GM12874 (cell line): ENCODE results near the gene SMAD5.

Experiments used
- TF ChIP-seq, protein P1 (sequence below): IDR thresholded peaks from 2 replicates; pipeline ENCODE4 v1.5.1; 2011; ENCODE audit warnings: low read depth, mild to moderate bottlenecking, control low read depth, low read length, moderate library complexity; ENCODE audit not compliant: insufficient read depth

The SMAD5 gene

DNA sequence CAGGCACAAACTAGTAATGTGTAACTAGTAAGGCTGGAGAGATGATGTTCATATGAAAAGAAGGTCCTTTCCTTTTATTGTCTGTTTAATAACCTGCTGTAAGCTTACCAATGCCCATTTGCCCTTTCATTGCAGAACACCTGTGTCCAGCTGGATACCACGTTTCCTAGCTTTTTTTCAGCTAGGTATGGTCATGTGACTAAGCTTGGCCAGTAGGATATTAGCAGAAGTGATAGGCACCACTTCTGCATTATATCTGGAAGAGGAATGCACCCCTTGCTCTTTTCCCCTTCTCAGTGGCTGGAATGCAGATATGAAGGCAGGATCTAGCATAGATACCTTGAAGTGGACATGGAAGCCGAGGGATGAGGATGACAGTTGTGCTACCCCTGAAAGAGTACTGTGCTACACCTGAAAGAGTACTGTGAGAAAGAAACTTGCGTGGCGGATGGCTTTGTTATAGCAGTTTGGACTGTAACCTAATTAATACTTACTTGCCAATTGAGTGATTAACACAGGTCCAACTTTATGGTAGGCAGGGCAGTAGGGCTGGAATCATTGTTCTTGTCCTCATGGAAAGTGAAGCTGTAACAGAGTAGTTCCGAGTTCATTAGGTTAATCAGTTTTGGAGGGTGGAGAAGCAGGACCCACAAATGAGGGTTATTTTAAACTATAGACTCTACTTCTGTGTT is 53.5 kb downstream of the SMAD5 start:
- TF ChIP-seq, protein P1, sequence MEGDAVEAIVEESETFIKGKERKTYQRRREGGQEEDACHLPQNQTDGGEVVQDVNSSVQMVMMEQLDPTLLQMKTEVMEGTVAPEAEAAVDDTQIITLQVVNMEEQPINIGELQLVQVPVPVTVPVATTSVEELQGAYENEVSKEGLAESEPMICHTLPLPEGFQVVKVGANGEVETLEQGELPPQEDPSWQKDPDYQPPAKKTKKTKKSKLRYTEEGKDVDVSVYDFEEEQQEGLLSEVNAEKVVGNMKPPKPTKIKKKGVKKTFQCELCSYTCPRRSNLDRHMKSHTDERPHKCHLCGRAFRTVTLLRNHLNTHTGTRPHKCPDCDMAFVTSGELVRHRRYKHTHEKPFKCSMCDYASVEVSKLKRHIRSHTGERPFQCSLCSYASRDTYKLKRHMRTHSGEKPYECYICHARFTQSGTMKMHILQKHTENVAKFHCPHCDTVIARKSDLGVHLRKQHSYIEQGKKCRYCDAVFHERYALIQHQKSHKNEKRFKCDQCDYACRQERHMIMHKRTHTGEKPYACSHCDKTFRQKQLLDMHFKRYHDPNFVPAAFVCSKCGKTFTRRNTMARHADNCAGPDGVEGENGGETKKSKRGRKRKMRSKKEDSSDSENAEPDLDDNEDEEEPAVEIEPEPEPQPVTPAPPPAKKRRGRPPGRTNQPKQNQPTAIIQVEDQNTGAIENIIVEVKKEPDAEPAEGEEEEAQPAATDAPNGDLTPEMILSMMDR: no peak

DNA sequence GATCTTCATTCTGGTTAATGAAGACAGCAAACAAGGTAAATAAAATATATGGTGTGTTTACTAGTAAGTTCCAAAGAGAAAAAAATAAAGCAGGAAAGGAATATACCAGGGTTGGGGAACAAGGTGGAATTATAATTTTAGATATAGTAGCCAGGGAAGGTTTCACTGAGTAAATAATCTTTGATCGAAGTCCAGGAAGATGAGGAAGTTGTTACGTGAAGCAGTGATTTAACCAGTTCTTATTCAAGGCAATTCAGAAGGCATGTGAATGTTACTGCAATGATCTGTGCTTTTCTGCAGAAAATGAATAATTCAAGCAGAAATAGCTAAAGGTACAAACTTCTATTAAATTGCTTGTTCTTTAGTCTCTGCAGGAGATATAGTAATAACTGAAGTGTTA is 54.2 kb downstream of the SMAD5 start:
- TF ChIP-seq, protein P1: no peak

DNA sequence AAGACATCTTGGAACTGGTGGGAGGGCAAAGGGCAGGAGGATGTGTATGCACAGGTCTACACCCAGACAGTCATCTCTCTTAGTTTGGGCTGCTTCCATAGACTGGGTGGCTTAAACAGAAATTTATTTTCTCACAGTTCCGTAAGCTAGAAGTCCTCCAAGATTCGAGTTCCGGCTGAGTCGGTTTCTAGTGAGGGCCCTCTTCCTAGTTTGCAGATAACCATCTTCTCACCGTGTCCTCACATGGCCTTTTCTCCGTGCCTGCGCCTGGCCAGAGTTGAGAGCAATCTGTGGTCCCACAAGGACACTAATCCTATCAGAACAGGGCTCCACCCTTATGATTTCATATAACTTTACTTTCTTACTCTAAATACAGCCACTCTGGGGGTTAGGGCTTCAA is 56.2 kb downstream of the SMAD5 start:
- TF ChIP-seq, protein P1: no peak

DNA sequence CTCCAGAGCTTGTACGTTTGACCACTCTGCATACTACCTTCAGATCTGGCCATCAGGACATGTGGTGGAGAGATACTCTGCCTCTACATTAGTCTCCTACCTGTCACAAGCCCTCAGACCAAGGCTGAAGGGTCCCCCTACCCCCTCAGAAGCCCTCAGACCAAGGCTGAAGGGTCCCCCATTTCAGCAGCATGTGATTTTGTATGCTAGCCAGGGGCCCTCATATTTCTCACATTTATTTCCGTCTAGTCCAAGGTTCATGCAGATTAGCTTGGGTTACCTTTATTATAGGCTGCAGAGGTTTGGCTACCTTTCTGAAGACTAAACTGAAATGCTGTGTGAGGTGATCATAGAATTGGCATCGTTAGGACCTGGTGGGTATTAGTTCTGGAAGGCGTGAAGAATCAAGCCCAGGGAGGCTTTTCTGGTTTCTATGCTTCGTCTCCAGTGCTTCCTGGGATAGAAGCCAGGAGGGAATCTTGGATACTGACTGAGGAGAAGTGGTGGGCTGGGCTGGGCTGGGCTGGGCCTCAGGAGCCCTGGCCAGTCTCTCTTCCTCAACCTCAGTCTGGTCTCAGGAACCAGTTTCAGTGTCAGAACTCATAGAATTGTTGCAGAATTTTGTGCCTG is 57.6 kb downstream of the SMAD5 start:
- TF ChIP-seq, protein P1: no peak

DNA sequence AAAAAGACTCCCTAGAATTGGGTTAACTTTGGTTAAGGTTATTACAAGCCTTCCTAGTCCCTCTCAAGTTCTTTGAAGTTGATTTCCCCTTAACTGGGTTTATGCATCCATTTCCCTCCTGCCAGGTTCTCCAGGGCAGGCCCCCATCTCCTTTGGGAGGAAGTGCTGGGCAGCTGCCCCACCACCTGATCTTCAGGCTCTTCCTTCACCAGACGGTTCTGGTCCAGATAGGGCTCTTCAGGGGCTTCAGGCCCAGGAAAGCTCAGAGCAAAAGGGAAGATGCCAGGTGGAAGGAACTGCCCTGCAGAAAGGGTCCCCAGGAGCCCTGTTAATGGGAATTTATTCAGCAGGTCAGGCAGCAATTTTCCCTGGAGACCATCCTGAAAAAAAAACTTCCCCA is 58.3 kb downstream of the SMAD5 start:
- TF ChIP-seq, protein P1: no peak

- TF ChIP-seq, protein P1: no peak
Measured at GRCh38 chr5:136191304-136192014, 58.8 kb downstream of the SMAD5 start.

DNA sequence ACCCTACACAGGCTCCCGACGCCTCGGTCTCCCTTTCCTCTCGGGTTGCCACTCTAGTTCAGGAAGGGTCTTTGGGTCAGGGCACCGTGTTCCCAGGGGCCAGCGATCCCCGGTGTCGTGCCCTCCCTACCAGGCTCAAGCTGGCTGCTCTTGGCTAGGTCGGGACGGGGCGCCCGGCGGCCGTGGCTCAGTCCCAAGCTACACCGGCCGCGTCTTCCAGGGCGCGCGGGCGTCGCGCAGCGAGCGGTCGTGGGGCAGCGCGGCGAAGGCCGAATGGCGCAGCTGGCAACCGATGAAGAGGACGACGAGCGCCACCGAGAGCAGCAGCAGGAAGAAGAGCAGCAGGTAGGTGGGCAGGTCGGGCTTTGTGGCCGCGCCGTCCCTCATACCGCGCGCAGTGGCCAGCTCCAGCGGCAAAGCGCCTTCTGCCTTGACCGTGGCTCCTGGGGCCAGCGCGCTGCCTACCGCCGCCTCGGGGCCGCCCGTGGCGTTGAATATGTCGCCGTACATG is 59.4 kb downstream of the SMAD5 start:
- TF ChIP-seq, protein P1: no peak
